Liver (tissue), 9 donors: Measurements from ENCODE around the gene ESD. TPM values are rescaled to one million over a fixed set of nuclear protein-coding genes. Genes with fewer than 3 reads are reported as not detected.

Experiments used
- DNase-seq: peaks from one replicate; pipeline ENCODE4 v3.0.0-alpha.2; 2017; ENCODE audit warnings: low spot score
- H3K27ac ChIP-seq, 2 donors: one replicate each; pipeline ENCODE4 v1.7.0; 2013; ENCODE audit warnings: inconsistent platforms in 2 of 2, low read length in 2 of 2, control low read depth in 1 of 2, low read depth in 1 of 2, mild to moderate bottlenecking in 1 of 2
- H3K27me3 ChIP-seq, 4 donors: one replicate each; pipeline versions ENCODE4 v1.6.1 to v1.7.0; 2013; ENCODE audit warnings: low read length in 3 of 4, inconsistent platforms in 1 of 4, mild to moderate bottlenecking in 1 of 4, moderate library complexity in 1 of 4; ENCODE audit not compliant: control insufficient read depth in 4 of 4, insufficient read depth in 4 of 4
- H3K36me3 ChIP-seq, 4 donors: one replicate each; pipeline versions ENCODE4 v1.6.1 to v1.7.0; 2013; ENCODE audit warnings: low read length in 3 of 4, mild to moderate bottlenecking in 3 of 4, low read depth in 1 of 4, moderate library complexity in 1 of 4; ENCODE audit not compliant: control insufficient read depth in 4 of 4, insufficient read depth in 3 of 4
- H3K4me1 ChIP-seq, 4 donors: one replicate each; pipeline versions ENCODE4 v1.6.1 to v1.7.0; 2013; ENCODE audit warnings: low read length in 3 of 4, mild to moderate bottlenecking in 3 of 4, moderate library complexity in 1 of 4; ENCODE audit not compliant: control insufficient read depth in 4 of 4, insufficient read depth in 4 of 4
- H3K4me3 ChIP-seq, 3 donors: one replicate each; pipeline versions ENCODE4 v1.6.1 to v1.7.0; 2013; ENCODE audit warnings: low read length in 3 of 3, control low read depth in 1 of 3, low read depth in 1 of 3, mild to moderate bottlenecking in 1 of 3
- H3K9ac ChIP-seq, 2 donors: one replicate each; pipeline ENCODE4 v1.7.0; 2013; ENCODE audit warnings: low read length in 2 of 2, mild to moderate bottlenecking in 2 of 2, moderate library complexity in 2 of 2, control low read depth in 1 of 2, low read depth in 1 of 2
- H3K9me3 ChIP-seq, 4 donors: one replicate each; pipeline versions ENCODE4 v1.6.1 to v1.7.0; 2013; ENCODE audit warnings: low read length in 3 of 4; ENCODE audit not compliant: control insufficient read depth in 4 of 4
- EGR1 ChIP-seq, 2 donors: IDR thresholded peaks; 2 replicates each; pipeline ENCODE4 v1.6.1; 2016 to 2018; ENCODE audit warnings: antibody characterized with exemption in 2 of 2, low read depth in 2 of 2
- FOXA1 ChIP-seq: IDR thresholded peaks from 2 replicates; pipeline ENCODE4 v1.6.1; 2016; ENCODE audit warnings: antibody characterized with exemption
- FOXA2 ChIP-seq: IDR thresholded peaks from 2 replicates; pipeline ENCODE4 v1.6.1; 2016; ENCODE audit warnings: antibody characterized with exemption
- GABPA ChIP-seq, 2 donors: IDR thresholded peaks in 1 of 2; conservative IDR thresholded peaks in 1 of 2; 2 replicates each; pipeline ENCODE4 v1.6.1; 2016; ENCODE audit warnings: antibody characterized with exemption in 2 of 2, mild to moderate bottlenecking in 1 of 2, moderate library complexity in 1 of 2
- HNF4A ChIP-seq, 2 donors: conservative IDR thresholded peaks; 2 replicates each; pipeline ENCODE4 v1.6.1; 2016; ENCODE audit warnings: antibody characterized with exemption in 2 of 2, mild to moderate bottlenecking in 2 of 2
- HNF4G ChIP-seq: IDR thresholded peaks from 2 replicates; pipeline ENCODE4 v1.6.1; 2016; ENCODE audit warnings: antibody characterized with exemption
- JUND ChIP-seq, 2 donors: IDR thresholded peaks; 2 replicates each; pipeline ENCODE4 v1.6.1; 2016; ENCODE audit warnings: antibody characterized with exemption in 2 of 2
- NR2F2 ChIP-seq: IDR thresholded peaks from 2 replicates; pipeline ENCODE4 v1.6.1; 2016; ENCODE audit warnings: antibody characterized with exemption
- RAD21 ChIP-seq, 2 donors: IDR thresholded peaks; 2 replicates each; pipeline ENCODE4 v1.6.1; 2016; ENCODE audit warnings: antibody characterized with exemption in 2 of 2, mild to moderate bottlenecking in 2 of 2
- RXRA ChIP-seq, 2 donors: IDR thresholded peaks; 2 replicates each; pipeline ENCODE4 v1.6.1; 2017 to 2018; ENCODE audit warnings: antibody characterized with exemption in 2 of 2, mild to moderate bottlenecking in 1 of 2
- SP1 ChIP-seq: IDR thresholded peaks from 2 replicates; pipeline ENCODE4 v1.6.1; 2018; ENCODE audit warnings: antibody characterized with exemption, mild to moderate bottlenecking
- TAF1 ChIP-seq: conservative IDR thresholded peaks from 2 replicates; pipeline ENCODE4 v1.6.1; 2016; ENCODE audit warnings: antibody characterized with exemption, mild to moderate bottlenecking
- YY1 ChIP-seq: IDR thresholded peaks from 2 replicates; pipeline ENCODE4 v1.6.1; 2016; ENCODE audit warnings: antibody characterized with exemption, mild to moderate bottlenecking
- WGBS: extraction: QIAGEN DNeasy Blood & Tissue Kit; methylation state at CpG from one replicate; pipeline ENCODE4 v1.1.7; 2013; 5-methylcytosine and 5-hydroxymethylcytosine counted together
- polyA plus RNA-seq, 2 donors: library from polyadenylated mRNA; stranded (reverse) in 1 of 2; unstranded in 1 of 2; fragments of 200-250 nt in 1 of 2; fragments of >200 nt in 1 of 2; fragmentation: Nextera tagmentation in 1 of 2; extraction: Ambion mirVana in 1 of 2; gene quantifications; one replicate each; pipeline versions ENCODE4 v1.2.1 to v1.2.3, GENCODE V29; 2013 to 2015
- total RNA-seq, 2 donors: library from RNA; depleted of rRNA; stranded (reverse); fragments of >200 nt; gene quantifications; one replicate each; pipeline ENCODE4 v1.2.3, GENCODE V29; 2014
- TF ChIP-seq, protein P1 (sequence below): fragments of 150-350 bp; IDR thresholded peaks from 2 replicates; pipeline ENCODE4 v1.5.1; 2017; ENCODE audit warnings: improper control_type of control experiment, low read depth, low read length; ENCODE audit not compliant: missing input control
- TF ChIP-seq, protein P2 (sequence below): IDR thresholded peaks from 2 replicates; pipeline ENCODE4 v1.6.1; 2016; ENCODE audit warnings: antibody characterized with exemption
- TF ChIP-seq, protein P3 (sequence below): IDR thresholded peaks from 2 replicates; pipeline ENCODE4 v1.6.1; 2016; ENCODE audit warnings: antibody characterized with exemption
- TF ChIP-seq, protein P4 (sequence below): IDR thresholded peaks from 2 replicates; pipeline ENCODE4 v1.6.1; 2016; ENCODE audit warnings: antibody characterized with exemption
- TF ChIP-seq, protein P5 (sequence below): IDR thresholded peaks from 2 replicates; pipeline ENCODE4 v1.6.1; 2016; ENCODE audit warnings: antibody characterized with exemption, mild to moderate bottlenecking
- donor health status: healthy.
- donor health status: healthy.
- donor health status: healthy.
- donor health status: healthy.
- donor health status: healthy.

The ESD gene, protein sequence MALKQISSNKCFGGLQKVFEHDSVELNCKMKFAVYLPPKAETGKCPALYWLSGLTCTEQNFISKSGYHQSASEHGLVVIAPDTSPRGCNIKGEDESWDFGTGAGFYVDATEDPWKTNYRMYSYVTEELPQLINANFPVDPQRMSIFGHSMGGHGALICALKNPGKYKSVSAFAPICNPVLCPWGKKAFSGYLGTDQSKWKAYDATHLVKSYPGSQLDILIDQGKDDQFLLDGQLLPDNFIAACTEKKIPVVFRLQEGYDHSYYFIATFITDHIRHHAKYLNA
- 10 to 100 TPM; 63.3 to 66.6 TPM for total RNA-seq
- polyA plus RNA-seq, result 100 to 1,000 TPM in 1 of 2 donors, 10 to 100 TPM in 1; 77.4 to 146 TPM

DNA sequence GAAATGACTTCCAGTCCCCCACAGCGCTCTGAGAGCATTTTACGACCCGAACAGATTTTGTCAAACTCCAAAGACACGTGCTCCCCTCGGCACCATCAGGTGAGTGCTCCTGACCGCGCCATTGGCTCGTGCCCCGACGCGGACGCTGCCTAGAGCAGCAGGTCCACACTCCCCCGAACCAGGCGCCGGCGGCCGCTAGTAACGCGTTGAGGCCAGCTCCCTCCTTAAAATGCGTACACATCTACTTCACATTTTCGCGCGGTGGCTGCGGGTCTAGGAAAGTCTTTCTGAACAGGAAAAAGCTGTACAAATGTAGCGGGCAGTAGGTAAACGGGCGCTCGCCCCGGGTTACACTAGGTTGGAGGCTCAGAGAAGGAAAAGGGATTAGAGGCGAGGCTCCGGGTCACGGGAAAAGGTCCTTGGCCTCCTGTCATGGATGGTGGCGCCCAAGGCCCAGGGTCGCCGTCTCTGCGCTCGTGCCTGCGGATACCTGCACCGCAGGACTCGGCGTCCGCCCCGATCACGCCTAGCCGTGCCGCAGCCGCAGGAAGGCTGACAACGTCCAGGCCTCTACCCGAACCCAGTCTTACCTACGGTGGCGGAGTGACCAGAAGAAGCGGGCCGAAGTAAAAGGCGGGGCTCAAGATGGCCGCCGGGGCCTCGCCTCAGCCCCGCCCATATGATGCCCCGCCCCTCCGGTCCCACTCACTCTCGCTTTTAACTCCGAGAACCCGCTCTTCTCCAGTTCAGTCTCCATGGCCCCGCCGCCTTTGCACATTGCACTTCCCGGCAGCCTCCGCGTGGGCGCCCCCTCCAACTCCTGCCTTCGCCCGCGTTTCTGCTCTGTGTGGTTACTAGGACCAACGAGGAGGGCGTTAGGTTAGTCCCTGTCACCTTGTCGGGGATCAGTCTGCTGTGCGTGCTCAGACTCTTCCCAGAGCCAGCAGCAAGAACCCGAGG is at the start of gene ESD:
Gene ESD (minus strand): TSS at position 647 of the 960 bp plus-strand sequence. CDS start 5,748 bp downstream, outside the sequence.
- Histone ChIP-seq H3K27me3 (no peaks in the 10 kb centered on the region), H3K4me1 (peaks cover 8 to 62% (median 35%) of the 10 kb centered on the region in 4 donors)

More for the DNA sequence above, at the start of gene ESD:
- H3K4me3 ChIP-seq, result peak within 1 kb of the TSS; percentile 62 to 99 (median 91)
- peaks cover 0 to 3% (median 1%) of the 10 kb centered on the region in 4 donors for H3K36me3 ChIP-seq
- H3K9ac ChIP-seq, result peak within 1 kb of the TSS; percentile 42 to 84
- under 1% methylated on average over 77 of the region's 77 CpGs for WGBS
- no peaks in the 10 kb centered on the region for H3K9me3 ChIP-seq
- TF ChIP-seq GABPA (IDR thresholded peaks at IDR 0.05 in 1 of 2, conservative IDR thresholded peaks at IDR 0.05 in 1 of 2) (no peak), NR2F2 (peak; percentile 23), EGR1 (IDR thresholded peaks at IDR 0.05; ENCODE audit: low read depth in 2 of 2) (peak; percentile 31 to 32), FOXA1 (no peak), FOXA2 (no peak), YY1 (peak; percentile 99), RXRA (IDR thresholded peaks at IDR 0.05) (peak; percentile 5 to 29), HNF4G (no peak), RAD21 (IDR thresholded peaks at IDR 0.05) (no peak), TAF1 (peak; percentile 92), SP1 (no peak), JUND (IDR thresholded peaks at IDR 0.05) (peak in 1 of 2 donors; percentile 9), HNF4A (conservative IDR thresholded peaks at IDR 0.05) (no peak)
- TF ChIP-seq, protein P1, sequence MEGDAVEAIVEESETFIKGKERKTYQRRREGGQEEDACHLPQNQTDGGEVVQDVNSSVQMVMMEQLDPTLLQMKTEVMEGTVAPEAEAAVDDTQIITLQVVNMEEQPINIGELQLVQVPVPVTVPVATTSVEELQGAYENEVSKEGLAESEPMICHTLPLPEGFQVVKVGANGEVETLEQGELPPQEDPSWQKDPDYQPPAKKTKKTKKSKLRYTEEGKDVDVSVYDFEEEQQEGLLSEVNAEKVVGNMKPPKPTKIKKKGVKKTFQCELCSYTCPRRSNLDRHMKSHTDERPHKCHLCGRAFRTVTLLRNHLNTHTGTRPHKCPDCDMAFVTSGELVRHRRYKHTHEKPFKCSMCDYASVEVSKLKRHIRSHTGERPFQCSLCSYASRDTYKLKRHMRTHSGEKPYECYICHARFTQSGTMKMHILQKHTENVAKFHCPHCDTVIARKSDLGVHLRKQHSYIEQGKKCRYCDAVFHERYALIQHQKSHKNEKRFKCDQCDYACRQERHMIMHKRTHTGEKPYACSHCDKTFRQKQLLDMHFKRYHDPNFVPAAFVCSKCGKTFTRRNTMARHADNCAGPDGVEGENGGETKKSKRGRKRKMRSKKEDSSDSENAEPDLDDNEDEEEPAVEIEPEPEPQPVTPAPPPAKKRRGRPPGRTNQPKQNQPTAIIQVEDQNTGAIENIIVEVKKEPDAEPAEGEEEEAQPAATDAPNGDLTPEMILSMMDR, result no peak
- TF ChIP-seq, protein P2, sequence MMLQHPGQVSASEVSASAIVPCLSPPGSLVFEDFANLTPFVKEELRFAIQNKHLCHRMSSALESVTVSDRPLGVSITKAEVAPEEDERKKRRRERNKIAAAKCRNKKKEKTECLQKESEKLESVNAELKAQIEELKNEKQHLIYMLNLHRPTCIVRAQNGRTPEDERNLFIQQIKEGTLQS, result no peak
- TF ChIP-seq, protein P3, sequence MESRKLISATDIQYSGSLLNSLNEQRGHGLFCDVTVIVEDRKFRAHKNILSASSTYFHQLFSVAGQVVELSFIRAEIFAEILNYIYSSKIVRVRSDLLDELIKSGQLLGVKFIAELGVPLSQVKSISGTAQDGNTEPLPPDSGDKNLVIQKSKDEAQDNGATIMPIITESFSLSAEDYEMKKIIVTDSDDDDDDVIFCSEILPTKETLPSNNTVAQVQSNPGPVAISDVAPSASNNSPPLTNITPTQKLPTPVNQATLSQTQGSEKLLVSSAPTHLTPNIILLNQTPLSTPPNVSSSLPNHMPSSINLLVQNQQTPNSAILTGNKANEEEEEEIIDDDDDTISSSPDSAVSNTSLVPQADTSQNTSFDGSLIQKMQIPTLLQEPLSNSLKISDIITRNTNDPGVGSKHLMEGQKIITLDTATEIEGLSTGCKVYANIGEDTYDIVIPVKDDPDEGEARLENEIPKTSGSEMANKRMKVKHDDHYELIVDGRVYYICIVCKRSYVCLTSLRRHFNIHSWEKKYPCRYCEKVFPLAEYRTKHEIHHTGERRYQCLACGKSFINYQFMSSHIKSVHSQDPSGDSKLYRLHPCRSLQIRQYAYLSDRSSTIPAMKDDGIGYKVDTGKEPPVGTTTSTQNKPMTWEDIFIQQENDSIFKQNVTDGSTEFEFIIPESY, result peak; percentile 94
- TF ChIP-seq, protein P4, sequence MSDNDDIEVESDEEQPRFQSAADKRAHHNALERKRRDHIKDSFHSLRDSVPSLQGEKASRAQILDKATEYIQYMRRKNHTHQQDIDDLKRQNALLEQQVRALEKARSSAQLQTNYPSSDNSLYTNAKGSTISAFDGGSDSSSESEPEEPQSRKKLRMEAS, result peak; percentile 88
- TF ChIP-seq, protein P5, sequence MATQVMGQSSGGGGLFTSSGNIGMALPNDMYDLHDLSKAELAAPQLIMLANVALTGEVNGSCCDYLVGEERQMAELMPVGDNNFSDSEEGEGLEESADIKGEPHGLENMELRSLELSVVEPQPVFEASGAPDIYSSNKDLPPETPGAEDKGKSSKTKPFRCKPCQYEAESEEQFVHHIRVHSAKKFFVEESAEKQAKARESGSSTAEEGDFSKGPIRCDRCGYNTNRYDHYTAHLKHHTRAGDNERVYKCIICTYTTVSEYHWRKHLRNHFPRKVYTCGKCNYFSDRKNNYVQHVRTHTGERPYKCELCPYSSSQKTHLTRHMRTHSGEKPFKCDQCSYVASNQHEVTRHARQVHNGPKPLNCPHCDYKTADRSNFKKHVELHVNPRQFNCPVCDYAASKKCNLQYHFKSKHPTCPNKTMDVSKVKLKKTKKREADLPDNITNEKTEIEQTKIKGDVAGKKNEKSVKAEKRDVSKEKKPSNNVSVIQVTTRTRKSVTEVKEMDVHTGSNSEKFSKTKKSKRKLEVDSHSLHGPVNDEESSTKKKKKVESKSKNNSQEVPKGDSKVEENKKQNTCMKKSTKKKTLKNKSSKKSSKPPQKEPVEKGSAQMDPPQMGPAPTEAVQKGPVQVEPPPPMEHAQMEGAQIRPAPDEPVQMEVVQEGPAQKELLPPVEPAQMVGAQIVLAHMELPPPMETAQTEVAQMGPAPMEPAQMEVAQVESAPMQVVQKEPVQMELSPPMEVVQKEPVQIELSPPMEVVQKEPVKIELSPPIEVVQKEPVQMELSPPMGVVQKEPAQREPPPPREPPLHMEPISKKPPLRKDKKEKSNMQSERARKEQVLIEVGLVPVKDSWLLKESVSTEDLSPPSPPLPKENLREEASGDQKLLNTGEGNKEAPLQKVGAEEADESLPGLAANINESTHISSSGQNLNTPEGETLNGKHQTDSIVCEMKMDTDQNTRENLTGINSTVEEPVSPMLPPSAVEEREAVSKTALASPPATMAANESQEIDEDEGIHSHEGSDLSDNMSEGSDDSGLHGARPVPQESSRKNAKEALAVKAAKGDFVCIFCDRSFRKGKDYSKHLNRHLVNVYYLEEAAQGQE, result peak; percentile 44
- peak within 1 kb of the TSS; percentile 81 to 93 for H3K27ac ChIP-seq
- peak; percentile 95 for DNase-seq
